Adrenal gland (tissue), 12 donors: ENCODE measurements around the gene ACADSB. TPM values are rescaled to one million over a fixed set of nuclear protein-coding genes. Genes with fewer than 3 reads are reported as not detected.

Source experiments
- DNase-seq, 7 donors: peaks; one replicate each; pipeline ENCODE4 v3.0.0-alpha.2; 2019 to 2020
- H3K27ac ChIP-seq, 5 donors: fragments of 200-600 bp; sonication (generic) in 4 of 5; 1 replicate in 3 of 5; 2 replicates in 2 of 5; pipeline versions ENCODE4 v1.5.1 to v1.8.0; 2016 to 2020; ENCODE audit warnings: mild to moderate bottlenecking in 1 of 5
- H3K27me3 ChIP-seq: fragments of 200-600 bp; 2 replicates; pipeline ENCODE4 v1.8.0; 2021
- H3K36me3 ChIP-seq, 2 donors: fragments of 200-600 bp; replicated peaks in 1 of 2; 1 replicate in 1 of 2; 2 replicates in 1 of 2; pipeline versions ENCODE4 v1.5.1 to v1.8.0; 2018 to 2022
- H3K4me1 ChIP-seq, 2 donors: fragments of 200-600 bp; replicated peaks in 1 of 2; 1 replicate in 1 of 2; 2 replicates in 1 of 2; pipeline versions ENCODE4 v1.5.1 to v1.8.0; 2018 to 2021
- H3K4me3 ChIP-seq, 4 donors: fragments of 200-600 bp; sonication (generic) in 3 of 4; one replicate each; pipeline ENCODE4 v1.5.1; 2016 to 2018
- H3K9me3 ChIP-seq, 3 donors: fragments of 200-600 bp; sonication (generic) in 1 of 3; replicated peaks in 1 of 3; 1 replicate in 2 of 3; 2 replicates in 1 of 3; pipeline versions ENCODE4 v1.5.1 to v1.8.0; 2016 to 2021
- POLR2A ChIP-seq, 2 donors: fragments of 450-650 bp; IDR thresholded peaks; one replicate each; pipeline ENCODE4 v1.6.1; 2017; ENCODE audit warnings: antibody characterized with exemption in 2 of 2, mild to moderate bottlenecking in 2 of 2, moderate library complexity in 1 of 2
- WGBS, 4 donors: extraction: QIAGEN DNeasy Blood & Tissue Kit in 2 of 4; methylation state at CpG; one replicate each; pipeline versions ENCODE4 v1.1.5 to v1.1.7; 2013 to 2017; 5-methylcytosine and 5-hydroxymethylcytosine counted together
- intact Hi-C, 2 donors: fragments of 100-400 bp; cut with DNase I; formaldehyde crosslinking; loops; one replicate each; pipeline versions ENCODE4 v1.14.1 to v1.15.0; 2022 to 2023
- polyA plus RNA-seq, 3 donors: library from polyadenylated mRNA; stranded (reverse); fragments of 200-250 nt in 2 of 3; fragments of 350-450 nt in 1 of 3; fragmentation: Illumina TruSeq in 1 of 3; extraction: RNeasy Lipid Tissue Mini Kit (QIAGEN cat#74804) in 1 of 3; gene quantifications; one replicate each; pipeline ENCODE4 v1.2.3, GENCODE V29; 2013 to 2014
- total RNA-seq, 9 donors: library from RNA; depleted of rRNA in 4 of 9; stranded (reverse); fragments of >200 nt in 4 of 9; fragments of 120-200 nt in 1 of 9; fragmentation: NEBNext Ultra II Directional in 1 of 9; extraction: Animal tissue kit (Norgen Biotek cat#: 25700) in 1 of 9; gene quantifications; one replicate each; pipeline versions ENCODE4 v1.1.0 to v1.2.4, GENCODE V29; 2013 to 2023
- TF ChIP-seq, protein P1 (sequence below), 6 experiments: fragments of 450-650 bp in 4 of 6; fragments of 200-600 bp in 2 of 6; sonication (generic) in 1 of 6; IDR thresholded peaks; 1 replicate in 5 of 6; 2 replicates in 1 of 6; pipeline versions ENCODE4 v1.5.1 to v1.8.0; 2016 to 2021; ENCODE audit warnings: antibody characterized with exemption in 6 of 6, mild to moderate bottlenecking in 2 of 6, moderate library complexity in 1 of 6
- donor health status: healthy with polysubstance abuse.
- donor health status: Bipolar disorder and iron deficiency.
- donor health status: DM: yes; HTN: yes; CAD: no.
- donor health status: DM: no; HTN: no; CAD: no.
- donor health status: DM: no; HTN: no; CAD: no.
- donor health status: DM: yes; HTN: yes; CAD: no.

The ACADSB gene
- total and polyA plus RNA-seq, 12 donors = 8.3 to 94.7 (median 35.6) TPM

DNA sequence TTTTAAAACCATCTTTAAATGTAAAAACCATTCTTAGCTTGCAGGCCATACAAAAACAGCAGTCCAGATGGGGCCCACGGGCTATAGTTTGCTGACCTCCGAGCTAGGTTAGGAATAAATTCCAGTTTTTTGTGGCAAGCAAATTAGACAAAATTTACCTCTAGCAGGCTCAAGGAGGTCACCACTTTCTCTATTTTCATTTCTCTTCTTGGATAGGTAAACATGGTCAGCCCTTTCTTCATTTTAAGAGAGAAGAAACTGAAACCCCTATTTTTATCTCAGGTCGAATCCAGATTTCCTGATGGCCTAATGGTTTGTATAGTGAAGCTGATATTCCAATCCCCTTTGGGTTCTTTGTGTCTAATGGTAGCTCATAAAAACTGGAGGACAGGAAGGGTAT is 10.9 kb upstream of the ACADSB start:
- Histone ChIP-seq H3K9me3 (no peaks in the 10 kb centered on the region), H3K27ac (no peak overlapping the region), H3K4me3 (no peak overlapping the region), H3K36me3 (peaks cover 0 to 21% of the 10 kb centered on the region in 2 donors), H3K4me1 (peaks cover 0 to 4% of the 10 kb centered on the region in 2 donors), H3K27me3 (no peaks in the 10 kb centered on the region)
- 87 to 92% (median 89%) methylated on average over 3 of the region's 3 CpGs for whole genome bisulfite sequencing, 4 donors
- intact Hi-C loops = no loop called here
- TF ChIP-seq, protein P1, sequence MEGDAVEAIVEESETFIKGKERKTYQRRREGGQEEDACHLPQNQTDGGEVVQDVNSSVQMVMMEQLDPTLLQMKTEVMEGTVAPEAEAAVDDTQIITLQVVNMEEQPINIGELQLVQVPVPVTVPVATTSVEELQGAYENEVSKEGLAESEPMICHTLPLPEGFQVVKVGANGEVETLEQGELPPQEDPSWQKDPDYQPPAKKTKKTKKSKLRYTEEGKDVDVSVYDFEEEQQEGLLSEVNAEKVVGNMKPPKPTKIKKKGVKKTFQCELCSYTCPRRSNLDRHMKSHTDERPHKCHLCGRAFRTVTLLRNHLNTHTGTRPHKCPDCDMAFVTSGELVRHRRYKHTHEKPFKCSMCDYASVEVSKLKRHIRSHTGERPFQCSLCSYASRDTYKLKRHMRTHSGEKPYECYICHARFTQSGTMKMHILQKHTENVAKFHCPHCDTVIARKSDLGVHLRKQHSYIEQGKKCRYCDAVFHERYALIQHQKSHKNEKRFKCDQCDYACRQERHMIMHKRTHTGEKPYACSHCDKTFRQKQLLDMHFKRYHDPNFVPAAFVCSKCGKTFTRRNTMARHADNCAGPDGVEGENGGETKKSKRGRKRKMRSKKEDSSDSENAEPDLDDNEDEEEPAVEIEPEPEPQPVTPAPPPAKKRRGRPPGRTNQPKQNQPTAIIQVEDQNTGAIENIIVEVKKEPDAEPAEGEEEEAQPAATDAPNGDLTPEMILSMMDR (IDR thresholded peaks at IDR 0.05) = no peak
- no peak for TF ChIP-seq POLR2A (IDR thresholded peaks at IDR 0.05)
- DNase-seq = no peak

DNA sequence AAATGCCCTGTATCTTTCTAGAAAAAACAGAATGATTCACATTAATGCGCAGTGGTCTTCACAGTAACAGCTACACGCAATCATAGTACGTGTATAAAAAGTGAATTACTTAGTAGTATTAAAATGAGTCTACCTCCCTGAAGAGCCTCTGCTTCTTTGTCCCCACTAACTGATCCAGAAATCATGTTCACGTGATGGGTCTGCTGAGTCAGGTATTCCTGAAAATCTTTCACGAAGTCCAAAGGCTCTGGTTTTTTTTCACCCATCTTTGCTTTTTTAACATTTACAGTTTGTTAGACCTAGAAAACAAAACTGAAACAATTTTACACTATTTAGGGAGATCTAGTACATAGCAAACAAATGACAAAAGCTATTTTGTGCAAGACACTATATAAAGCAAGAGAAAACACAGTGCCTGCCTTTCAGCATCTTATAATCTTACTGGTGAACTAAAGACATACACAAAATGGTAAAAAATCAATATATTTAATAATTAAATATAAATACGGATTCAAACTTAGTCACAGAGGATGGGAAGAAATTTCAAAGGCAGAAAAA is 10.4 kb upstream of the ACADSB start:
- WGBS, 4 donors = 86 to 94% (median 89%) methylated on average over 6 of the region's 6 CpGs
- no peak overlapping the region for H3K4me3 ChIP-seq

DNA sequence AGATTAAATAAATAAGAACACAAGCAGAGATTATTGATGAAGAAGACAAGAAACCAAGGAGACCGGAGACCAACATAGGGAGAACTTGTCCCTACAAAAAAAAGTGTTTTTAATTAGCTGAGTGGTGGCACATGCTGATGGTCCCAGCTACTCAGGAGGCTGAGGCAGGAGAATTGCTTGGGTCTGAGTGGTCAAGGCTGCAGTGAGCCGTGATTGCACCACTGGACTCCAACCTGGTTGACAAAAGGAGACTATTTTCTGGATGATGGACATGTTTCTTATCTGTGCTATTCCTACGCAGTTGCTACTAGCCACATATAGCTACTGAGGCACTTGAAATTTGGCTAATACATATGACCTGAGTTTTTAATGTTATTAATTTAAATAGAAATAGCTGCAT is 9.9 kb upstream of the ACADSB start:
- TF ChIP-seq POLR2A (IDR thresholded peaks at IDR 0.05) = no peak
- TF ChIP-seq, protein P1 (IDR thresholded peaks at IDR 0.05) = no peak
- H3K27me3 ChIP-seq = no peaks in the 10 kb centered on the region
- H3K9me3 ChIP-seq = no peaks in the 10 kb centered on the region
- DNase-seq = no peak
- intact Hi-C loops = no loop called here
- H3K4me1 ChIP-seq = peaks cover 0 to 4% of the 10 kb centered on the region in 2 donors
- H3K36me3 ChIP-seq = peaks cover 0 to 14% of the 10 kb centered on the region in 2 donors
- 89 to 97% (median 93%) methylated on average over 3 of the region's 3 CpGs for WGBS, 4 donors
- H3K4me3 ChIP-seq = no peak overlapping the region
- H3K27ac ChIP-seq = no peak overlapping the region

More for the DNA sequence above, 10.4 kb upstream of the ACADSB start:
- intact Hi-C loops = no loop called here
- Histone ChIP-seq H3K36me3 (peaks cover 0 to 19% of the 10 kb centered on the region in 2 donors), H3K27me3 (no peaks in the 10 kb centered on the region), H3K4me1 (peaks cover 0 to 4% of the 10 kb centered on the region in 2 donors), H3K9me3 (no peaks in the 10 kb centered on the region), H3K27ac (no peak overlapping the region)
- no peak for DNase-seq
- TF ChIP-seq, protein P1 (IDR thresholded peaks at IDR 0.05) = no peak
- no peak for TF ChIP-seq POLR2A (IDR thresholded peaks at IDR 0.05)

DNA sequence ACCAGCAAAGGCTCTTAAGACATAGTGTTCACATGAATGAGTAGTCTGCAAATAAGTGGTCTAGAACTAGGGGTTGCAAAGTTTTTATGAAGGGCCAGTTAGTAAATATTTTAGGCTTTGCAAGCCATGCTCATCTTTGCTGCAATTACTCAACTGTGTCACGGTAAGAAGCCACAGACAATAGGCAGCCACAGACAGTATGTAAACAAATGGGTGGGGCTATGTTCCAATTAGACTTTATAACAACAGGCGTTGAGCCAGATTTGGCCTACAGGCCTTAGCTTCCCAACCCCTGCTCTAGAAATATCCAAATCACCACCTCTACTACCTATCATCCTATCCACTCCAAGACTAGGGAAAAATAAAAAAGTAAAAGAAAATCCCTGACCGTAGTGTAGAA is 9.5 kb upstream of the ACADSB start:
- Histone ChIP-seq H3K27me3 (no peaks in the 10 kb centered on the region), H3K4me3 (no peak overlapping the region), H3K9me3 (no peaks in the 10 kb centered on the region), H3K27ac (no peak overlapping the region), H3K4me1 (peaks cover 0 to 7% of the 10 kb centered on the region in 2 donors), H3K36me3 (peaks cover 0 to 10% of the 10 kb centered on the region in 2 donors)
- 82 to 92% (median 84%) methylated on average over 3 of the region's 3 CpGs for WGBS, 4 donors
- intact Hi-C loops = no loop called here
- DNase-seq = no peak
- no peak for TF ChIP-seq POLR2A (IDR thresholded peaks at IDR 0.05)
- TF ChIP-seq, protein P1 (IDR thresholded peaks at IDR 0.05) = no peak
